OCI-LY1 (cell line): ENCODE results near the gene TFPI.

Source experiments
- CTCF ChIP-seq: fragments of 200-600 bp; sonication (generic), shearing (Covaris generic); IDR thresholded peaks from 2 replicates; pipeline ENCODE4 v1.5.1; 2017; ENCODE audit warnings: mild to moderate bottlenecking, antibody characterized with exemption, low read length, moderate library complexity, mixed read lengths
- EZH2 ChIP-seq: fragments of 200-600 bp; sonication (generic), shearing (Covaris generic); IDR thresholded peaks from 2 replicates; pipeline ENCODE4 v1.8.0; 2017; ENCODE audit warnings: borderline replicate concordance, mixed run types, mild to moderate bottlenecking, antibody characterized with exemption, low read length, moderate library complexity, mixed read lengths

- no peak for TF ChIP-seq EZH2
- no peak for TF ChIP-seq CTCF
Observed at GRCh38 chr2:187541086-187542085, 12.8 kb downstream of the TFPI start.
